ENCODE measurements around the gene KCNJ10. TPM values are rescaled to one million over a fixed set of nuclear protein-coding genes. Genes with fewer than 3 reads are reported as not detected.

The KCNJ10 gene
- total and polyA plus RNA-seq, 2 of the 13 experiments (the other 11 are each of a cell fraction or from before 2014, with no cell fraction given): 4.4 to 10.3 TPM

DNA sequence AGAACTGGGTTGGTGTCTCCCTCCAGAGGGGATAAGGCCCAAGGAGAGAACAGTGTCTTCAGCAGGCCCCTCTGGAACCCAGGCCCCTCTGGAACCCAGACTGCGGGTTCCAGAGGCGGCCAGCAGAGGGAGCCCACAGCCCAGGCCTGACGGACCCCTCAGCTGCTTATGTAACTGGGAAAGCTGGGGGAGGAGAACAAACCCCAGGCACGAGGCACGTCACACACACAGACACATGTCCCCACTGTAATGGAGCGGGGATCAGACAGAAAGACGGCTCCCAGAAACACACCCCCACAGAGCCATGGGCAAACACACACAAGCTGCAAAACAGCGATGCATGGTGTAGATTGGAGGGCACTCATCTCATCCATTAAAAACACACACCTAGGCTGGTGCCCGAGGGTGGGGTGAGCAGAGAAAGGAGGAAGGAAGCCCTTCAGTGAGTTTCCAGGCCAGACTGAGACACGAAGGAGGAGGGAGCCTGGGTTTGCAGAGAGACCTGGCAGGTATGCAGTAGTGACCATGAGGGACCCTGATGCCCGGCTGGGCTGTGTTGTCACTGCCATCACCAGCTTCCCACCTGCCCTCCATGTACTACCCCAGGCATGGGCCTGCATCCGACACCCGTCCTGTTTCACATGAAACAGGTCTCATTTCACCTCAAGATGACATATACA lies 31.2 kb upstream of the KCNJ10 start (continued):
- no peak for TF ChIP-seq HOXA7 (CRISPR knock-in tag; IDR thresholded peaks at IDR 0.05)
- no peak for TF ChIP-seq ZNF446 (CRISPR knock-in tag; IDR thresholded peaks at IDR 0.05)
- TF ChIP-seq BRD4 (CRISPR knock-in tag; IDR thresholded peaks at IDR 0.05): no peak
- no peak for TF ChIP-seq STAT5B (CRISPR knock-in tag; IDR thresholded peaks at IDR 0.05)
- peak; percentile 77 for TF ChIP-seq HOXA3 (CRISPR knock-in tag; IDR thresholded peaks at IDR 0.05)
- no peak for TF ChIP-seq ZNF773 (CRISPR knock-in tag; IDR thresholded peaks at IDR 0.05; ENCODE audit: borderline replicate concordance)
- TF ChIP-seq MAF1 (CRISPR knock-in tag; IDR thresholded peaks at IDR 0.05; ENCODE audit: borderline replicate concordance): no peak
- no peak for TF ChIP-seq ZNF10 (CRISPR knock-in tag; IDR thresholded peaks at IDR 0.05; ENCODE audit: borderline replicate concordance, low read depth)
- peak; percentile 36; the same call in 1 of the 2 replicates for TF ChIP-seq ZFY (CRISPR knock-in tag; IDR thresholded peaks at IDR 0.05)
- TF ChIP-seq NFYB (CRISPR knock-in tag; IDR thresholded peaks at IDR 0.05): no peak
- no peak for TF ChIP-seq DNMT1 (CRISPR knock-in tag; IDR thresholded peaks at IDR 0.05)
- TF ChIP-seq FOXK1 (CRISPR knock-in tag; IDR thresholded peaks at IDR 0.05; ENCODE audit: borderline replicate concordance, low read depth): peak; percentile 40; the same call in 1 of the 2 replicates
- TF ChIP-seq ZNF484 (CRISPR knock-in tag; IDR thresholded peaks at IDR 0.05; ENCODE audit: borderline replicate concordance, low read depth): no peak
- TF ChIP-seq, protein P1, sequence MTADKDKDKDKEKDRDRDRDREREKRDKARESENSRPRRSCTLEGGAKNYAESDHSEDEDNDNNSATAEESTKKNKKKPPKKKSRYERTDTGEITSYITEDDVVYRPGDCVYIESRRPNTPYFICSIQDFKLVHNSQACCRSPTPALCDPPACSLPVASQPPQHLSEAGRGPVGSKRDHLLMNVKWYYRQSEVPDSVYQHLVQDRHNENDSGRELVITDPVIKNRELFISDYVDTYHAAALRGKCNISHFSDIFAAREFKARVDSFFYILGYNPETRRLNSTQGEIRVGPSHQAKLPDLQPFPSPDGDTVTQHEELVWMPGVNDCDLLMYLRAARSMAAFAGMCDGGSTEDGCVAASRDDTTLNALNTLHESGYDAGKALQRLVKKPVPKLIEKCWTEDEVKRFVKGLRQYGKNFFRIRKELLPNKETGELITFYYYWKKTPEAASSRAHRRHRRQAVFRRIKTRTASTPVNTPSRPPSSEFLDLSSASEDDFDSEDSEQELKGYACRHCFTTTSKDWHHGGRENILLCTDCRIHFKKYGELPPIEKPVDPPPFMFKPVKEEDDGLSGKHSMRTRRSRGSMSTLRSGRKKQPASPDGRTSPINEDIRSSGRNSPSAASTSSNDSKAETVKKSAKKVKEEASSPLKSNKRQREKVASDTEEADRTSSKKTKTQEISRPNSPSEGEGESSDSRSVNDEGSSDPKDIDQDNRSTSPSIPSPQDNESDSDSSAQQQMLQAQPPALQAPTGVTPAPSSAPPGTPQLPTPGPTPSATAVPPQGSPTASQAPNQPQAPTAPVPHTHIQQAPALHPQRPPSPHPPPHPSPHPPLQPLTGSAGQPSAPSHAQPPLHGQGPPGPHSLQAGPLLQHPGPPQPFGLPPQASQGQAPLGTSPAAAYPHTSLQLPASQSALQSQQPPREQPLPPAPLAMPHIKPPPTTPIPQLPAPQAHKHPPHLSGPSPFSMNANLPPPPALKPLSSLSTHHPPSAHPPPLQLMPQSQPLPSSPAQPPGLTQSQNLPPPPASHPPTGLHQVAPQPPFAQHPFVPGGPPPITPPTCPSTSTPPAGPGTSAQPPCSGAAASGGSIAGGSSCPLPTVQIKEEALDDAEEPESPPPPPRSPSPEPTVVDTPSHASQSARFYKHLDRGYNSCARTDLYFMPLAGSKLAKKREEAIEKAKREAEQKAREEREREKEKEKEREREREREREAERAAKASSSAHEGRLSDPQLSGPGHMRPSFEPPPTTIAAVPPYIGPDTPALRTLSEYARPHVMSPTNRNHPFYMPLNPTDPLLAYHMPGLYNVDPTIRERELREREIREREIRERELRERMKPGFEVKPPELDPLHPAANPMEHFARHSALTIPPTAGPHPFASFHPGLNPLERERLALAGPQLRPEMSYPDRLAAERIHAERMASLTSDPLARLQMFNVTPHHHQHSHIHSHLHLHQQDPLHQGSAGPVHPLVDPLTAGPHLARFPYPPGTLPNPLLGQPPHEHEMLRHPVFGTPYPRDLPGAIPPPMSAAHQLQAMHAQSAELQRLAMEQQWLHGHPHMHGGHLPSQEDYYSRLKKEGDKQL (CRISPR knock-in tag; IDR thresholded peaks at IDR 0.05; ENCODE audit: low read depth): no peak
- TF ChIP-seq, protein P2, sequence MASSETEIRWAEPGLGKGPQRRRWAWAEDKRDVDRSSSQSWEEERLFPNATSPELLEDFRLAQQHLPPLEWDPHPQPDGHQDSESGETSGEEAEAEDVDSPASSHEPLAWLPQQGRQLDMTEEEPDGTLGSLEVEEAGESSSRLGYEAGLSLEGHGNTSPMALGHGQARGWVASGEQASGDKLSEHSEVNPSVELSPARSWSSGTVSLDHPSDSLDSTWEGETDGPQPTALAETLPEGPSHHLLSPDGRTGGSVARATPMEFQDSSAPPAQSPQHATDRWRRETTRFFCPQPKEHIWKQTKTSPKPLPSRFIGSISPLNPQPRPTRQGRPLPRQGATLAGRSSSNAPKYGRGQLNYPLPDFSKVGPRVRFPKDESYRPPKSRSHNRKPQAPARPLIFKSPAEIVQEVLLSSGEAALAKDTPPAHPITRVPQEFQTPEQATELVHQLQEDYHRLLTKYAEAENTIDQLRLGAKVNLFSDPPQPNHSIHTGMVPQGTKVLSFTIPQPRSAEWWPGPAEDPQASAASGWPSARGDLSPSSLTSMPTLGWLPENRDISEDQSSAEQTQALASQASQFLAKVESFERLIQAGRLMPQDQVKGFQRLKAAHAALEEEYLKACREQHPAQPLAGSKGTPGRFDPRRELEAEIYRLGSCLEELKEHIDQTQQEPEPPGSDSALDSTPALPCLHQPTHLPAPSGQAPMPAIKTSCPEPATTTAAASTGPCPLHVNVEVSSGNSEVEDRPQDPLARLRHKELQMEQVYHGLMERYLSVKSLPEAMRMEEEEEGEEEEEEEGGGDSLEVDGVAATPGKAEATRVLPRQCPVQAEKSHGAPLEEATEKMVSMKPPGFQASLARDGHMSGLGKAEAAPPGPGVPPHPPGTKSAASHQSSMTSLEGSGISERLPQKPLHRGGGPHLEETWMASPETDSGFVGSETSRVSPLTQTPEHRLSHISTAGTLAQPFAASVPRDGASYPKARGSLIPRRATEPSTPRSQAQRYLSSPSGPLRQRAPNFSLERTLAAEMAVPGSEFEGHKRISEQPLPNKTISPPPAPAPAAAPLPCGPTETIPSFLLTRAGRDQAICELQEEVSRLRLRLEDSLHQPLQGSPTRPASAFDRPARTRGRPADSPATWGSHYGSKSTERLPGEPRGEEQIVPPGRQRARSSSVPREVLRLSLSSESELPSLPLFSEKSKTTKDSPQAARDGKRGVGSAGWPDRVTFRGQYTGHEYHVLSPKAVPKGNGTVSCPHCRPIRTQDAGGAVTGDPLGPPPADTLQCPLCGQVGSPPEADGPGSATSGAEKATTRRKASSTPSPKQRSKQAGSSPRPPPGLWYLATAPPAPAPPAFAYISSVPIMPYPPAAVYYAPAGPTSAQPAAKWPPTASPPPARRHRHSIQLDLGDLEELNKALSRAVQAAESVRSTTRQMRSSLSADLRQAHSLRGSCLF (CRISPR knock-in tag; IDR thresholded peaks at IDR 0.05; ENCODE audit: borderline replicate concordance): no peak
- no peak for TF ChIP-seq SNAPC2 (CRISPR knock-in tag; IDR thresholded peaks at IDR 0.05)
- TF ChIP-seq ZMYM2 (CRISPR knock-in tag; IDR thresholded peaks at IDR 0.05): no peak
- no peak for TF ChIP-seq FOXM1 (CRISPR knock-in tag; IDR thresholded peaks at IDR 0.05)
- TF ChIP-seq, protein P3, sequence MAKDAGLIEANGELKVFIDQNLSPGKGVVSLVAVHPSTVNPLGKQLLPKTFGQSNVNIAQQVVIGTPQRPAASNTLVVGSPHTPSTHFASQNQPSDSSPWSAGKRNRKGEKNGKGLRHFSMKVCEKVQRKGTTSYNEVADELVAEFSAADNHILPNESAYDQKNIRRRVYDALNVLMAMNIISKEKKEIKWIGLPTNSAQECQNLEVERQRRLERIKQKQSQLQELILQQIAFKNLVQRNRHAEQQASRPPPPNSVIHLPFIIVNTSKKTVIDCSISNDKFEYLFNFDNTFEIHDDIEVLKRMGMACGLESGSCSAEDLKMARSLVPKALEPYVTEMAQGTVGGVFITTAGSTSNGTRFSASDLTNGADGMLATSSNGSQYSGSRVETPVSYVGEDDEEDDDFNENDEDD (CRISPR knock-in tag; IDR thresholded peaks at IDR 0.05; ENCODE audit: borderline replicate concordance): peak; percentile 56; the same call in 1 of the 2 replicates

Data from HepG2 (cell line).